Activated CD8-positive, alpha-beta T cell treated with anti-CD3 and anti-CD28 coated beads for 36 hours (primary cell): ENCODE measurements around the gene TFB1M. TPM values are rescaled to one million over a fixed set of nuclear protein-coding genes. Genes with fewer than 3 reads are reported as not detected.

ENCODE experiments used
- ATAC-seq: fragments of 200-7000 bp; cut with Tn5 transposase; one replicate; pipeline ENCODE4 v1.10.0; 2021; ENCODE audit warnings: mild to moderate bottlenecking, moderate library complexity
- CTCF ChIA-PET: fragments of 350-600 bp; sonication (Branson Sonifier 250); formaldehyde crosslinking; loops from one replicate; lab custom pipeline; 2021; ENCODE audit warnings: antibody characterized with exemption; lab: Charles Lee
- POLR2A ChIA-PET: fragments of 350-600 bp; sonication (Branson Sonifier 250); formaldehyde crosslinking; loops from one replicate; lab custom pipeline; 2021; ENCODE audit warnings: antibody characterized with exemption; lab: Charles Lee
- DNase-seq: peaks from one replicate; pipeline ENCODE4 v3.0.0-alpha.2; 2020
- H3K27ac Mint-ChIP-seq: one replicate; pipeline ENCODE4 v1.8.0; 2021; ENCODE audit warnings: mild to moderate bottlenecking, mixed read lengths
- H3K27me3 Mint-ChIP-seq: one replicate; pipeline ENCODE4 v1.8.0; 2021; ENCODE audit warnings: mixed read lengths
- H3K36me3 Mint-ChIP-seq: one replicate; pipeline ENCODE4 v1.8.0; 2021; ENCODE audit warnings: low read depth, mixed read lengths
- H3K4me1 Mint-ChIP-seq: one replicate; pipeline ENCODE4 v1.8.0; 2021; ENCODE audit warnings: low read depth, mixed read lengths
- H3K4me3 Mint-ChIP-seq: one replicate; pipeline ENCODE4 v1.8.0; 2021; ENCODE audit warnings: mild to moderate bottlenecking, moderate library complexity, mixed read lengths
- H3K9me3 Mint-ChIP-seq: one replicate; pipeline ENCODE4 v1.8.0; 2021; ENCODE audit warnings: mixed read lengths
- CTCF ChIP-seq: fragments of 200-600 bp; IDR thresholded peaks from one replicate; pipeline ENCODE4 v1.8.0; 2022; ENCODE audit warnings: antibody characterized with exemption, mild to moderate bottlenecking
- intact Hi-C: fragments of 100-400 bp; cut with micrococcal nuclease; formaldehyde crosslinking; loops from one replicate; pipeline ENCODE4 v1.10.0; 2022
- total RNA-seq, 2 experiments: library from RNA; stranded (reverse); gene quantifications; one replicate each; pipeline ENCODE4 v1.2.3, GENCODE V29; 2021

TFB1M gene
- total RNA-seq, 2 experiments from 2014 or later, result 70.9 to 76.6 TPM

- intact Hi-C loops, result no loop called here
- H3K4me3 Mint-ChIP-seq, result no peak overlapping the region
- no peak for TF ChIP-seq CTCF
- ATAC-seq, result no peak
- DNase-seq, result no peak
- H3K4me1 Mint-ChIP-seq, result peaks cover 6% of the 10 kb centered on the region
- no peak overlapping the region for H3K27ac Mint-ChIP-seq
- no peaks in the 10 kb centered on the region for H3K27me3 Mint-ChIP-seq
- CTCF ChIA-PET, result no interaction called here
- peaks cover 31% of the 10 kb centered on the region for H3K9me3 Mint-ChIP-seq
- POLR2A ChIA-PET, result no interaction called here
- peaks cover 5% of the 10 kb centered on the region for H3K36me3 Mint-ChIP-seq
Measured at GRCh38 chr6:155351273-155352129, 37.2 kb upstream of the TFB1M start.

GRCh38 chr6:155349956-155350355 lies 35.7 kb upstream of the TFB1M start:
- TF ChIP-seq CTCF, result no peak
- H3K9me3 Mint-ChIP-seq, result peaks cover 34% of the 10 kb centered on the region

GRCh38 chr6:155349129-155349528 lies 34.8 kb upstream of the TFB1M start:
- ATAC-seq, result no peak
- H3K4me3 Mint-ChIP-seq, result no peak overlapping the region
- ChIA-PET CTCF (interaction anchor here (1.0 kb wide), 1 partner anchor 21 kb away, joined by 3 read pairs; no protein-coding TSS in a partner anchor), POLR2A (no interaction called here)
- H3K9me3 Mint-ChIP-seq, result peaks cover 28% of the 10 kb centered on the region
- no peaks in the 10 kb centered on the region for H3K27me3 Mint-ChIP-seq
- H3K36me3 Mint-ChIP-seq, result peaks cover under 1% of the 10 kb centered on the region
- no peak for DNase-seq
- H3K27ac Mint-ChIP-seq, result no peak overlapping the region
- no peak for TF ChIP-seq CTCF
- H3K4me1 Mint-ChIP-seq, result peaks cover 6% of the 10 kb centered on the region
- intact Hi-C loops, result no loop called here

More at GRCh38 chr6:155349956-155350355, 35.7 kb upstream of the TFB1M start:
- Mint-ChIP-seq H3K27ac (no peak overlapping the region), H3K4me3 (no peak overlapping the region), H3K27me3 (no peaks in the 10 kb centered on the region), H3K4me1 (peaks cover 6% of the 10 kb centered on the region), H3K36me3 (peaks cover 4% of the 10 kb centered on the region)
- ATAC-seq (no peak), DNase-seq (no peak)
- POLR2A ChIA-PET, result no interaction called here
- CTCF ChIA-PET, result no interaction called here
- intact Hi-C loops, result no loop called here

- no peak for TF ChIP-seq CTCF
- Mint-ChIP-seq H3K36me3 (no peaks in the 10 kb centered on the region), H3K4me1 (peaks cover 6% of the 10 kb centered on the region), H3K27ac (no peak overlapping the region), H3K9me3 (peaks cover 20% of the 10 kb centered on the region), H3K4me3 (no peak overlapping the region), H3K27me3 (no peaks in the 10 kb centered on the region)
- DNase-seq, result no peak
- no peak for ATAC-seq
- ChIA-PET CTCF (interaction anchor here (1.5 kb wide), 1 partner anchor 20 kb away, joined by 4 read pairs; no protein-coding TSS in a partner anchor), POLR2A (no interaction called here)
- intact Hi-C loops, result no loop called here
Measured at GRCh38 chr6:155347800-155348199, 33.5 kb upstream of the TFB1M start.

GRCh38 chr6:155346957-155347356 lies 32.7 kb upstream of the TFB1M start:
- H3K36me3 Mint-ChIP-seq, result no peaks in the 10 kb centered on the region
- peaks cover 6% of the 10 kb centered on the region for H3K4me1 Mint-ChIP-seq
- H3K27ac Mint-ChIP-seq, result no peak overlapping the region
- no peak overlapping the region for H3K4me3 Mint-ChIP-seq
- DNase-seq (no peak), ATAC-seq (no peak)
- no peak for TF ChIP-seq CTCF
- intact Hi-C loops, result no loop called here
- CTCF ChIA-PET, result interaction anchor here (1.5 kb wide), 1 partner anchor 19 kb away, joined by 4 read pairs; no protein-coding TSS in a partner anchor
- H3K27me3 Mint-ChIP-seq, result no peaks in the 10 kb centered on the region
- POLR2A ChIA-PET, result no interaction called here
- H3K9me3 Mint-ChIP-seq, result peaks cover 20% of the 10 kb centered on the region
